Tibial artery (tissue), 4 donors: Measurements from ENCODE around the gene SERGEF.

Experiments
- DNase-seq, 2 donors: peaks; one replicate each; pipeline ENCODE4 v3.0.0-alpha.2; 2019
- H3K27ac ChIP-seq, 2 donors: fragments of 200-600 bp; sonication (generic) in 1 of 2; 1 replicate in 1 of 2; 2 replicates in 1 of 2; pipeline ENCODE4 v1.5.1; 2018 to 2019; ENCODE audit warnings: mild to moderate bottlenecking in 1 of 2
- H3K27me3 ChIP-seq, 2 donors: fragments of 200-600 bp; sonication (generic) in 1 of 2; one replicate each; pipeline versions ENCODE4 v1.5.1 to v1.6.0; 2016 to 2019
- H3K36me3 ChIP-seq, 3 donors: fragments of 200-600 bp; sonication (generic) in 2 of 3; one replicate each; pipeline ENCODE4 v1.5.1; 2016 to 2019; ENCODE audit warnings: mild to moderate bottlenecking in 2 of 3
- H3K4me1 ChIP-seq, 4 donors: fragments of 200-600 bp; sonication (generic) in 2 of 4; 1 replicate in 3 of 4; 2 replicates in 1 of 4; pipeline ENCODE4 v1.5.1; 2016 to 2019
- H3K4me3 ChIP-seq, 2 donors: fragments of 200-600 bp; sonication (generic) in 1 of 2; 1 replicate in 1 of 2; 2 replicates in 1 of 2; pipeline ENCODE4 v1.5.1; 2018 to 2019; ENCODE audit warnings: mild to moderate bottlenecking in 2 of 2
- H3K9me3 ChIP-seq, 3 donors: fragments of 200-600 bp; sonication (generic) in 1 of 3; one replicate each; pipeline ENCODE4 v1.5.1; 2016 to 2019
- intact Hi-C: fragments of 100-400 bp; cut with DNase I; formaldehyde crosslinking; loops from one replicate; pipeline ENCODE4 v1.15.0; 2023; ENCODE audit warnings: low total_unique reads
- TF ChIP-seq, protein P1 (sequence below), 2 experiments: fragments of 200-600 bp in 1 of 2; fragments of 450-650 bp in 1 of 2; IDR thresholded peaks; one replicate each; pipeline ENCODE4 v1.5.1; 2017 to 2019; ENCODE audit warnings: antibody characterized with exemption in 2 of 2, mild to moderate bottlenecking in 1 of 2, moderate library complexity in 1 of 2

Gene SERGEF

DNA sequence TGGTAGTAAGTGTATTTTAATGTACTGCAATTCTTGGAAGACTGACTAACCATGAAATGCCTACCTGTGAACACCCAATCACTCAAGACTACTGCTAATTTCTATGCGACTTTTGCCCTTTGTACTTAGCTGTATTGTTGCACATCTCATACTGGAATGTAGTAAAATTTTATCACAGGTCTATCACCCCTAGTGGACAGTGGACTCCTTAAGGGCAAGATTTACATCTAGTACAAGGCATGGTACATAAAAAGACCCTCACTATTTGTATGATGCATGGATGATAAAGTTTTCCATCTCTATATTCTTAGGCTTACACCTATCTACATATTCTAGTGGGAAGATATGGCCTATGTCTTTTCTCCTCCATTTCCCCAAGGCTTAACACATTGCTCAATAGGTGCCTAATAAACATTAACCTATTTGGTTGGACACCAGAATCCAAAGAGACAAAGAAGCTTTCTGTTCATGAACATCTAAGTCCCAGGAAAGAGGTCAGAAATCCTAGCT is 26.1 kb downstream of the SERGEF start:
- H3K9me3 ChIP-seq = no peaks in the 10 kb centered on the region
- TF ChIP-seq, protein P1, sequence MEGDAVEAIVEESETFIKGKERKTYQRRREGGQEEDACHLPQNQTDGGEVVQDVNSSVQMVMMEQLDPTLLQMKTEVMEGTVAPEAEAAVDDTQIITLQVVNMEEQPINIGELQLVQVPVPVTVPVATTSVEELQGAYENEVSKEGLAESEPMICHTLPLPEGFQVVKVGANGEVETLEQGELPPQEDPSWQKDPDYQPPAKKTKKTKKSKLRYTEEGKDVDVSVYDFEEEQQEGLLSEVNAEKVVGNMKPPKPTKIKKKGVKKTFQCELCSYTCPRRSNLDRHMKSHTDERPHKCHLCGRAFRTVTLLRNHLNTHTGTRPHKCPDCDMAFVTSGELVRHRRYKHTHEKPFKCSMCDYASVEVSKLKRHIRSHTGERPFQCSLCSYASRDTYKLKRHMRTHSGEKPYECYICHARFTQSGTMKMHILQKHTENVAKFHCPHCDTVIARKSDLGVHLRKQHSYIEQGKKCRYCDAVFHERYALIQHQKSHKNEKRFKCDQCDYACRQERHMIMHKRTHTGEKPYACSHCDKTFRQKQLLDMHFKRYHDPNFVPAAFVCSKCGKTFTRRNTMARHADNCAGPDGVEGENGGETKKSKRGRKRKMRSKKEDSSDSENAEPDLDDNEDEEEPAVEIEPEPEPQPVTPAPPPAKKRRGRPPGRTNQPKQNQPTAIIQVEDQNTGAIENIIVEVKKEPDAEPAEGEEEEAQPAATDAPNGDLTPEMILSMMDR (IDR thresholded peaks at IDR 0.05) = no peak
- intact Hi-C loops = no loop called here
- H3K4me1 ChIP-seq = peaks cover 0 to 18% (median 11%) of the 10 kb centered on the region in 4 donors
- peaks cover 25 to 32% (median 30%) of the 10 kb centered on the region in 3 donors for H3K36me3 ChIP-seq
- H3K27me3 ChIP-seq = no peaks in the 10 kb centered on the region
- no peak for DNase-seq
- peak overlapping the region; percentile 29 to 49 for H3K27ac ChIP-seq
- H3K4me3 ChIP-seq = no peak overlapping the region

DNA sequence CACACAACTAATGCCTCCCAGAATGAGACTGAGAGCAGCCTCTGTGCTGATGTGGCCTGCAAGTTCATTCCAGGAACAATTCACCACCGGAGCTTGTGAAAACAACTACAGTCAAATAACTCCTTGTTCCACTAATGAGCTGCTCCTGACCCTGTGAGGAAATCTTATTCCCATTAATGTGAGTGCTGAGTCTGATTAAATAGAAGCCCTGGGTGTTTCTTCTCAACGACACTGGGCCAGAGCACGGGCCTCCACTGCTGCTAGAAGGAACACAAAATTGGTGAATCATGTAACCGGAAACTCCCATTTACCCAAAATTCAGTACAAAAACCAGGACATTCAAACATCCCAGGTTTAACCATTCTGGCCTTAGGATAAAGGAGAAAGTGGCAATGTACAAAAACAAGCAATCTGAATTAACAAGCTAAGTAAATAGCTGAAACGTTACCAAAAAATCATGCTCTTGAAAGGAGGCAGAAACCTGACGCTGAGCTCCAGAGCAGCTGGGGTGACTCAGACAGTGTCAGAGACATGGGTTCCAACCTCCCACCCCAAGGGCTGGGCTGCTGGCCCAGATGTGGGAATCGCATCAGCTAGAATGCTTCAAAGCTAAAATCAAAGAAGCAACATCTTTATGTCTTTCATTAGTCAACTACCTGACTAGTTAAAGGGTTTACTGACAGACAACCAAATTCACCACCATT is 26.7 kb downstream of the SERGEF start:
- H3K27me3 ChIP-seq = no peaks in the 10 kb centered on the region
- DNase-seq = peak in 1 of 2 donors; percentile 23
- TF ChIP-seq, protein P1 (IDR thresholded peaks at IDR 0.05) = no peak
- no peaks in the 10 kb centered on the region for H3K9me3 ChIP-seq
- peaks cover 0 to 18% (median 11%) of the 10 kb centered on the region in 4 donors for H3K4me1 ChIP-seq
- H3K36me3 ChIP-seq = peaks cover 25 to 36% (median 32%) of the 10 kb centered on the region in 3 donors
- intact Hi-C loops = no loop called here
- H3K27ac ChIP-seq = peak overlapping the region; percentile 29 to 49
- H3K4me3 ChIP-seq = no peak overlapping the region

DNA sequence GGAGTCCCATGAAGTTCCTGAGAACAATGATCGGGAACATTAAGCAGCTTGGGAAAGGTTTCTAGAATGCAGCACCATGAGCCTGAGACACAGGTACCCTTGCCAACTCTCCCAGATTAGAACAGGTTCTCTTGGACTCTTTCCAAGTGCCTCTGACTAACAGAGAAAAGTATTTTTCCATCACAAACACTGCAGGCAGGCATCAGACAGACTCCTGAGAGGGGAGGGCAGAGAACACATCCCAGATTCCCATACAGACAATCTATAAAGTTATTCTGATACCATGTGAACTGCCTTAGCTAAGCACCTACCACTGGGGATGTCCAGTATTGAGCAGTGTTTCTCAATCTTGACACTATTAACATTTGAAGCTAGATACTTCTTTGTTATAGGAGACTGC is 27.3 kb downstream of the SERGEF start:
- no peak for DNase-seq
- Histone ChIP-seq H3K4me1 (peaks cover 0 to 18% (median 11%) of the 10 kb centered on the region in 4 donors), H3K4me3 (no peak overlapping the region), H3K27me3 (no peaks in the 10 kb centered on the region), H3K36me3 (peaks cover 25 to 39% (median 32%) of the 10 kb centered on the region in 3 donors), H3K27ac (peak overlapping the region; percentile 26 to 49), H3K9me3 (no peaks in the 10 kb centered on the region)
- intact Hi-C loops = no loop called here
- TF ChIP-seq, protein P1 (IDR thresholded peaks at IDR 0.05) = no peak

DNA sequence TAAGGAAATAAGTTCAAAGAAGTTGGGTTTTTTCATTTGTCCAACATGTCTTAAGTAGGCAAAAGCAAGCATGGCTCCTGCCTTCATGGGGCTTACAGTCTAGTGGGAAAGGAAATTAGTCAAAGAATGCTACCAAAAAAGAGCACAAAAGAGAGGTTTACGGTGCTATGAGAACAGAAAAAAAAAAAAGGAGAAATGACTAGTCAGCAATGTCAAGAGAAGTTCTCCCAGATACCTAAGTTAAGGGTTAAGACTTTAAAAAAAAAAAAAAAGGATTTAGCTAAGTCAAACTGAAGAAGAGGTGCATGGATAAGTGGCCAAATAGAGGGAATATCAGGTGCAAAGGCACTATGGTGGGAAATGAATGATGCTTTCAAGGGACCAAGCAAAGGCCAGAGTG is 29.3 kb downstream of the SERGEF start:
- H3K27me3 ChIP-seq = no peaks in the 10 kb centered on the region
- H3K9me3 ChIP-seq = no peaks in the 10 kb centered on the region
- H3K4me1 ChIP-seq = peaks cover 0 to 18% (median 11%) of the 10 kb centered on the region in 4 donors
- intact Hi-C loops = no loop called here
- peaks cover 24 to 32% (median 30%) of the 10 kb centered on the region in 3 donors for H3K36me3 ChIP-seq
- TF ChIP-seq, protein P1 (IDR thresholded peaks at IDR 0.05) = no peak
- H3K27ac ChIP-seq = no peak overlapping the region
- no peak overlapping the region for H3K4me3 ChIP-seq
- DNase-seq = no peak

DNA sequence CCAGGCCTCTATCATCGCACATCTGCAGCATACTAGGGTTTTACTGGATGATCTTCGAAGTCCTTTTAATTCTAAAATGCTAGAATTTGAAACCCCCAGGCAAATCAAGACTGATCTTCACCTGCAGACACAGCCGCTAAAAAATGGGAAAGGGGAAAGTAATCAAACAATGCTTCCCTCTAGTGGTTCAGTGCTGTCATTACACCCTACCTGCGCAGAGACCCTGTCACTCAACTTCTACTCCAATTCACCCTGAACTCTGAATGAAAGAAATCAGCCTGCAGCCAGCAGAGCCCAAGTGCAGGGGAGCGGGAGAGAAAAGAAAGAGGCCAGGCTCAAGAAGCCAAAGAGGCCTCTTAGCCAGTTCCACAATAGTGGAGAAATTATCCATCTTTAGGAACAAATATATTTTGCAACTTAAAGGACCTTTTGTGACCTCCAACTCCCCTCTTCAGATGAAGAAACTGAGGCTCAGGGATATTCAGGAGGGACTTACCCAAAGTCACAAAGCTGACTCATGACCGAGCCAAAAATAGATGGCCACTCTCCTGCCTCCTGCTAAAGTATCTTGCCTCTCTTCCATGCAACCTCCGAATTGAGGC is 33.0 kb downstream of the SERGEF start:
- no peaks in the 10 kb centered on the region for H3K9me3 ChIP-seq
- no peak overlapping the region for H3K4me3 ChIP-seq
- H3K4me1 ChIP-seq = no peaks in the 10 kb centered on the region
- H3K27me3 ChIP-seq = no peaks in the 10 kb centered on the region
- TF ChIP-seq, protein P1 (IDR thresholded peaks at IDR 0.05) = peak; percentile 85 to 88
- intact Hi-C loops = loop anchor here (5.0 to 10.0 kb wide), 2 partner anchors 248 to 375 kb away; partner anchors contain the start of gene KCNC1
- no peak overlapping the region for H3K27ac ChIP-seq
- no peak for DNase-seq
- H3K36me3 ChIP-seq = peaks cover 11 to 43% (median 20%) of the 10 kb centered on the region in 3 donors
